GM21515 (cell line): ENCODE measurements around the gene CDC45.
"Not testable (repeated sequence)": the region's sequence is repeated elsewhere in the genome, so short reads cannot be mapped to it uniquely, and the experiment has no call there.

Source experiments
- ATAC-seq: cut with Tn5 transposase; IDR thresholded peaks from one replicate; pipeline ENCODE4 v1.9.1; 2021; ENCODE audit not compliant: unreplicated experiment

Gene CDC45

DNA sequence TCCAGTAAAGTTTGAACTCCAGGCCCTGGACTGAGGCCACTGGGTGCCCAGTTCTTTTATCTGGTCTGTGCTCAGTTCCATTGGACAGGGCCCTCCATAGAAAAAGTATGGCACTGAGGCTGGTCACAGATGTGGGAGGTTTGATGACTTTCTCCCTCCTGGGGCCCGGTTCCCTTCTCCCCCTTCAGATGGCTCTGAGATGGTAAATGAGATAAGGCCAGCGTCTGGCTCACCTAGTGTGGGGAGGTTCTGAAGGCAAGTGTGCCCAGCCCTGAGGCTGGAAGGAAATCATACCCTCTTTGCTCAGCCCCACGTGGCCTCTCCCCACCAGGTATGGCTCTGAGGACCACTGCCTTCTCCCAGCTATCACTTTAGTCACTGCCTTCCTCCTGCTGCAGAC, 45.9 kb downstream of the CDC45 start:
- ATAC-seq = no peak

- no peak for ATAC-seq
These were observed 46.5 kb downstream of the CDC45 start for GRCh38 chr22:19526076-19526701.

- no peak for ATAC-seq
These were observed 47.0 kb downstream of the CDC45 start for GRCh38 chr22:19526702-19527111.

- no peak for ATAC-seq
These were observed 47.6 kb downstream of the CDC45 start for GRCh38 chr22:19527321-19527721.

- ATAC-seq = no peak
These were observed 48.2 kb downstream of the CDC45 start for GRCh38 chr22:19527861-19528417.

GRCh38 chr22:19529811-19530210, 50.1 kb downstream of the CDC45 start:
- ATAC-seq = no peak

DNA sequence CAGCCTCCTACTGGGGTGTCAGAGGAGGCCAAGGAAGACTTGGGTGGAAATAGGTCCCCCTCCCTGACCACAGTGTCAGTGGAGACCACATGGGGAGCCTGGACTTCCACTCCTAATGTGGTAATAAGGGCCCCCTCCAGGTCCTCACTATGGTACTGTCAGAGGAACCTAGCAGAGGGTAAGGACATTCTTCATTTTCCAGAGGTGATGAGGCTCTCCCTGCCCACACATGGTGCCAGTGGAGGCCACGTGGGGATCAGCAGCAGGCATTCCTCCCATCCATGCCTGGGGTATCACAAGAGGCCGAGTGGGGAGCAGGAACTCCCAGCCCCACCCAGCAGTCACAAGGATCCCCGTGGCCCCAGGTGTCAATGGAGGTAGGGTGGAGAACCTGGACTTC, 51.0 kb downstream of the CDC45 start:
- ATAC-seq = no peak

GRCh38 chr22:19531327-19531726, 51.6 kb downstream of the CDC45 start:
- ATAC-seq = not testable (repeated sequence)

GRCh38 chr22:19533049-19533626, 53.4 kb downstream of the CDC45 start:
- no peak for ATAC-seq

DNA sequence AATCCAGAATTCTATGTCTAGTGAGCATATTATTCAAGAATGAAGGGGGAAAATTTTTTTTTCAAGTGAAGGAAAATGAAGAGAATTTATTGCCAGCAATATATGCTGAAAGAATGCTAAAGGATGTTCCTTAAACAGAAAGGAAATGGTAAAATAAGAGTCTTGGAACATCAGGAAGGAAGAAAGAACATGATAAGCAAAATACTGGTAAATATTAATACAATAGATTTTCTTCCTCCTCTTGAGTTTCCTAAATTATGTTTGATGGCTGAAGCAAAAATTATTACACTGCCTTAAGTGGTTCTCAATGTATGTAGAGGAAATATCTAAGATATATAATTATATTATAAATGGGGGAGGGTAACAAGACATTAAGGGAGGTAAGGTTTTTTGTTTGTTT, 54.1 kb downstream of the CDC45 start:
- ATAC-seq = no peak

- no peak for ATAC-seq
These were observed 55.3 kb downstream of the CDC45 start for GRCh38 chr22:19535001-19535400.

DNA sequence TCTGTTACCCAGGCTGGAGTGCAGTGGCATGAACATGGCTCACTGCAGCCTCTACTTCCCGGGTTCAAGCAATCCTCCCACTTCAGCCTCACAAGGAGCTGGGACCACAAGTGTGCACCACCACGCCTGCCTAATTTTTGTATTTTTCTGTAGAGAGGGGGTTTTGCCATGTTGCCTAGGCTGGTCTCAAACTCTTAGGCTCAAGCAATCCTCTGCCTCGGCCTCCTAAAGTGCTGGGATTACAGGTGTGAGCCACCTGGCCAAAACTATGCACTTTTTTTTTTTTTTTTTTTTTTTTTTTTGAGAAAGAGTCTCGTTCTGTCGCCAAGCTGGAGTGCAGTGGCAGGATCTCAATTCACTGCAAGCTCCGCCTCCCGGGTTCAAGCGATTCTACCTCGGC, 56.8 kb downstream of the CDC45 start:
- ATAC-seq = no peak

- ATAC-seq = no peak
These were observed 58.3 kb downstream of the CDC45 start for GRCh38 chr22:19537941-19538488.

DNA sequence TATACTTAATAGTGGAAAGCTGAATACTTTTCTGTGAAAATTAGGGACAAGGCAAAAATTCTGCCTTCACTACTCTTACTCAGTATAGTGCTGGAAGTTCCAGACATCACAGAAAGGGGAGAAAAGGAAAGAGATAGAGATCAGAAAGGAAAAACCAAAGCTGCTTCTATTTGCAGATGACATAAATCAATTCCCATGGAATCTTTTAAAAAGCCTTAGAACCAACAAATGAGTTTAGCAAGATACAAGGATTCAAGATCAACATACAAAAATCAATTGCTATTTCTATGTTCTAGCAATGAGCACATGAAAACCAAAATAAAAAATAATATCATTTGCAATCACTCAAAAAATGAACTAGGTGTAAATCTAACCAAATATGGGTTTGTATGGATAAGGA, 60.7 kb downstream of the CDC45 start:
- ATAC-seq = no peak

DNA sequence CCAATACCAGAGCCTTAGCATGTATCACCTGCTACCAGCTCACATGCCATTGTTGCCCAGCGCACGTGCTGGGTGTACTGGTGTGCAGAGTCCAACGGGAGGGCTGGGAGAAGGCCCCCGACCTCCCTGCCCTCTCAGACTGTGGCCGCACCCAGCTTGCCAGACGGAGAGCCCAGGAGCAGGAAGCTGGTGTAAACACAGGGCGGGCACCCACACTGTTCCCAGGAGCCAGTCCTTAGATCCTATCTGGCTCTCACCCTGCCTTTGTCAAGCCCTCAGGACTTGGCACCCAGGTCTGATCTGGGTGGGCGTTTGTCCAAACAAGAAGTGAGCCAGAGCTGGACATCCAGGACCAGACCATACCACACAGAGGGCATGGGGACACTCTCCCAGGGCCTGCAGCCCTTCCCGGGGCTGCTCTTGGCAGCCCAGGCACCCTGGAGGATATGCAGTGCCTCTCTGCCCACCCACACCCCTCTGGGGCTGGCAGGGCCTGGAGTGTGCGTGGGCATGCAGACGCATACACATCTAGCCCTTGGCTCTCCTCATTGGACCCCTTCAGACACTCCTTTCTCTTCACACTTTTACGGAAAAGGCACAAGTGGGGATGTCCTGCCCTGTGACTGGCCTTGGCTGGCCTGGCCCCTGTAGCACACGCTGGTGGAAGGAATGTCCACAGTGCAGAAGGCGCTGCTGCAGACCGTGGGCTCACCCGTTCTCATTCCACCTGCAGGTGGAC, 64.4 kb downstream of the CDC45 start:
- ATAC-seq = no peak

DNA sequence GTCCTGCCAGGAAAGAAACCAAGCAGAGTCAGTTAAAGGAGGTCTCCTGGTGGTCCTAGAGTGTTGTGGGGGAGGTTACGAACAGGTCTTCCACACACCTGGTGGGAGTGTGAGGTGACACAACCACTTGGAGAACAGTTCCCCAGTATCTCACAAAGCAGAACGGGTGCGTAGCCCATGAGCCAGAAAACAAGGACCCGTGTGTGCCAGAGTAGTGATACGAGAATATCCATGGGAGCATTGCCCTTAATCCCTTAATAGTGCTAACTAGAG, 66.2 kb downstream of the CDC45 start:
- no peak for ATAC-seq

GRCh38 chr22:19546680-19547079, 67.0 kb downstream of the CDC45 start:
- no peak for ATAC-seq

DNA sequence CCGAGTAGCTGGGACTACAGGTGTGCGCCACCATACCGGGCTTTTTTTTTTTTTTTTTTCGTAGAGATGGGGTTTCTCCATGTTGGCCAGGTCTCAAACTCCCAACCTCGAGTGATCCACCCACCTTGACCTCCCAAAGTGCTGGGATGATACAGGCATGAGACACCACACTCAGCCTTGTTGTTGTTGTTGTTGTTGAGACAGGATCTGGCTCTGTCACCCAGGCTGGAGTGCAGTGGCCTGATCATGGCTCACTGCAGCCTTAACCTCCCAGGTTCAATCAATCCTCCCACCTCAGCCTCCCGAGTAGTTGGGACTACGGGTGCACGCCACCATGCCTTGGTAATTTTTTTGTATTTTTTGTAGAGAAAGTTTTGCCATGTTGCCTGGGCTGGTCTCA, 67.9 kb downstream of the CDC45 start:
- ATAC-seq = no peak

DNA sequence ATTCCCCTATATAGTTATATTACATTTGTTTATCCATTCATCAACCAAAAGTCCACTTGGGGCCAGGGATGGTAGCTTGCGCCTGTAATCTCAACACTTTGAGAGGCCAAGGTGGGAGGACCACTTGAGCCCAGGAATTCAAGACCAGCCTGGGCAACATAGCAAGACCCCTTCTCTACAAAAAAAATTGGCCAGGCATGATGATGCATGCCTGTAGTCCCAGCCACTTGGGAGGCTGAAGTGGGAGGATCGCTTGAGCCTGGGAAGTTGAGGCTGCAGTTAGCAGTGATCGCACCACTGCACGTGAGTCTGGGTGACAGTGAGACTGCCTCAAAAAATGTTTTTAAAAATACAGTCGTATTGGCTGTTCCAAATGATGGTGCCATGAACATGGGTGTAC, 68.7 kb downstream of the CDC45 start:
- not testable (repeated sequence) for ATAC-seq

DNA sequence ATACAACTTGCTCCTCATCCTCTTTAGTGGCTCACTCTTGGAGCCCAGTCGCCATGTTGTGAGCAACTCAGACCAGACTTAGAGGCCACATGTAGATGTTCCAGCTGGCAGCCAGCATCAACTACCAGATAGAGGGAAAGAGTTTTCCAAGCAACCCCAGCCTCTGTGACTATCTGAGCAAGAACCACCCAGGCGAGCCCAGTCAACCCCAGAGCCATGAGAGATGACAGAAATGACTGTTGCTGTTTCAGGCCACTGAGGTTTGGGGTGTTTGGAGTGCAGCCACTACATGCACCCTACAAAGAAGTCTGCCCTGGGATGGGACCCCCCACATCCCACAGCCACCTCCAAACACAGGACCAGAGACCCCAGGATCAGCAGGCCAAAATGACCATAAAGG, 69.2 kb downstream of the CDC45 start:
- no peak for ATAC-seq

- ATAC-seq = no peak
These were observed 69.7 kb downstream of the CDC45 start for GRCh38 chr22:19549428-19549827.

DNA sequence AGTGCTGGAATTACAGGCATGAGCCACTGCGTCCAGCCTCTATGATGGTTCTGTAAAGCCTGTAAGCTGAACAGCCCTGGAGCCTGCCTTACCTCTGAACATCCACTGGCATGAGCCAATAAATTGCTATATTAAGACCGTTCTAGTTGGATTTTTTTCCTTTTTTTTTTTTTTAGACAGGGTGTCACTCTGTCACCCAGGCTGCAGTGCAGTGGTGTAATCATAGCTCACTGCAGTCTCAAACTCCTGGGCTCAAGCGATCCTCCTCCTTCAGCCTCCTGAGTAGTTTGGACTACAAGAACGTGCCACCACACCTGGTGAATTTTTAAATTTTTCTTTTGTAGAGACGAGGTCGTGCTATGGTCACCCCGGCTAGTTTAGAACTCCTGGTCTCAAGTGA, 70.7 kb downstream of the CDC45 start:
- ATAC-seq = no peak
